Transverse colon (tissue), 4 donors: ENCODE measurements around the gene NPM1. TPM values are rescaled to one million over a fixed set of nuclear protein-coding genes. Genes with fewer than 3 reads are reported as not detected.

Source experiments
- DNase-seq: peaks from one replicate; pipeline ENCODE4 v3.0.0-alpha.2; 2019
- H3K27ac ChIP-seq, 4 donors: fragments of 200-600 bp; sonication (generic); 2 replicates each; pipeline ENCODE4 v1.5.1; 2016 to 2018; ENCODE audit warnings: inconsistent platforms in 4 of 4
- H3K27me3 ChIP-seq: fragments of 200-600 bp; sonication (generic); 2 replicates; pipeline ENCODE4 v1.5.1; 2017; ENCODE audit warnings: inconsistent platforms
- H3K36me3 ChIP-seq, 4 donors: fragments of 200-600 bp; sonication (generic); 2 replicates each; pipeline ENCODE4 v1.5.1; 2017 to 2019; ENCODE audit warnings: inconsistent platforms in 4 of 4
- H3K4me1 ChIP-seq, 4 donors: fragments of 200-600 bp; sonication (generic); 2 replicates each; pipeline ENCODE4 v1.5.1; 2017 to 2020; ENCODE audit warnings: inconsistent platforms in 4 of 4
- H3K4me3 ChIP-seq, 4 donors: fragments of 200-600 bp; sonication (generic); 1 replicate in 1 of 4; 2 replicates in 3 of 4; pipeline versions ENCODE4 v1.5.1 to v1.6.1; 2017 to 2019; ENCODE audit warnings: inconsistent platforms in 4 of 4
- H3K9me3 ChIP-seq, 2 donors: fragments of 200-600 bp; sonication (generic); 2 replicates each; pipeline ENCODE4 v1.5.1; 2017 to 2019; ENCODE audit warnings: inconsistent platforms in 2 of 2
- CTCF ChIP-seq, 5 experiments: fragments of 200-600 bp in 3 of 5; fragments of 450-650 bp in 2 of 5; sonication (generic) in 3 of 5; IDR thresholded peaks; 1 replicate in 2 of 5; 2 replicates in 3 of 5; pipeline ENCODE4 v1.5.1; 2016 to 2017; ENCODE audit warnings: antibody characterized with exemption in 5 of 5, inconsistent platforms in 3 of 5, mild to moderate bottlenecking in 2 of 5, moderate library complexity in 1 of 5
- EP300 ChIP-seq: sonication (generic); formaldehyde crosslinking; IDR thresholded peaks from one replicate; pipeline ENCODE4 v1.6.1; 2017; ENCODE audit warnings: antibody characterized with exemption, low read depth
- POLR2A ChIP-seq: fragments of 450-650 bp; IDR thresholded peaks from one replicate; pipeline ENCODE4 v1.6.1; 2016; ENCODE audit warnings: antibody characterized with exemption, mild to moderate bottlenecking, moderate library complexity
- POLR2AphosphoS5 ChIP-seq, 3 donors: sonication (generic); formaldehyde crosslinking; IDR thresholded peaks; one replicate each; pipeline ENCODE4 v1.6.1; 2016; ENCODE audit warnings: antibody characterized with exemption in 3 of 3
- WGBS, 2 donors: methylation state at CpG; one replicate each; pipeline ENCODE4 v1.1.5; 2018; ENCODE audit warnings: low coverage in 1 of 2; 5-methylcytosine and 5-hydroxymethylcytosine counted together
- in situ Hi-C, 4 donors: fragments of 200-750 bp; cut with MboI; loops; one replicate each; pipeline versions ENCODE4 v1.15.0 to v1.15.1; 2017; ENCODE audit warnings: low sequenced_read_pairs in 3 of 4, low pct_ligation_motif_present in 1 of 4, low pct_unique_long_range_greater_than_20kb in 1 of 4
- intact Hi-C: fragments of 100-400 bp; cut with DNase I; formaldehyde crosslinking; loops from one replicate; pipeline ENCODE4 v1.15.1; 2023; ENCODE audit warnings: low total_unique reads
- total RNA-seq, 4 donors: library from RNA; depleted of rRNA; stranded (reverse); fragments of >200 nt; gene quantifications; one replicate each; pipeline ENCODE4 v1.1.0, GENCODE V29; 2016

The NPM1 gene
- total RNA-seq, 4 donors from 2014 or later, result 279 to 2,349 (median 380) TPM

GRCh38 chr5:171442287-171443042 lies 54.8 kb downstream of the NPM1 start:
- no peak for TF ChIP-seq POLR2A
- no peak for TF ChIP-seq EP300
- no peak for TF ChIP-seq CTCF (IDR thresholded peaks at IDR 0.05)
- no peak for TF ChIP-seq POLR2AphosphoS5 (IDR thresholded peaks at IDR 0.05)
- Histone ChIP-seq H3K27ac (no peak overlapping the region), H3K36me3 (no peaks in the 10 kb centered on the region), H3K9me3 (no peaks in the 10 kb centered on the region), H3K4me1 (no peaks in the 10 kb centered on the region), H3K4me3 (no peak overlapping the region), H3K27me3 (no peaks in the 10 kb centered on the region)
- DNase-seq, result no peak
- intact Hi-C loops (no loop called here), in situ Hi-C loops (loop anchor here in 1 of 4 donors (25.0 kb wide), 1 partner anchor 445 kb away; no protein-coding TSS in a partner anchor)
- WGBS, 2 donors, result 59 to 67% methylated on average over 5 to 13 of the region's 13 CpGs

GRCh38 chr5:171444582-171444981 lies 56.9 kb downstream of the NPM1 start:
- TF ChIP-seq CTCF (IDR thresholded peaks at IDR 0.05), result no peak
- H3K36me3 ChIP-seq, result no peaks in the 10 kb centered on the region
- intact Hi-C loops (no loop called here), in situ Hi-C loops (loop anchor here in 1 of 4 donors (25.0 kb wide), 1 partner anchor 443 kb away; no protein-coding TSS in a partner anchor)
- H3K4me3 ChIP-seq, result no peak overlapping the region
- H3K9me3 ChIP-seq, result no peaks in the 10 kb centered on the region
- H3K27ac ChIP-seq, result no peak overlapping the region
- H3K27me3 ChIP-seq, result no peaks in the 10 kb centered on the region
- no peak for DNase-seq
- no peaks in the 10 kb centered on the region for H3K4me1 ChIP-seq
- 86 to 92% methylated on average over 6 to 12 of the region's 12 CpGs for WGBS, 2 donors

GRCh38 chr5:171445644-171446516 lies 58.2 kb downstream of the NPM1 start:
- TF ChIP-seq POLR2AphosphoS5 (IDR thresholded peaks at IDR 0.05) (no peak), POLR2A (no peak), CTCF (IDR thresholded peaks at IDR 0.05) (no peak), EP300 (no peak)
- in situ Hi-C loops, result loop anchor here in 1 of 4 donors (25.0 kb wide), 1 partner anchor 441 kb away; no protein-coding TSS in a partner anchor
- H3K4me3 ChIP-seq, result no peak overlapping the region
- DNase-seq, result no peak
- H3K4me1 ChIP-seq, result peaks cover 0 to 3% (median 2%) of the 10 kb centered on the region in 4 donors
- H3K9me3 ChIP-seq, result no peaks in the 10 kb centered on the region
- intact Hi-C loops, result no loop called here
- H3K36me3 ChIP-seq, result no peaks in the 10 kb centered on the region
- WGBS, 2 donors, result 79 to 80% methylated on average over 2 to 14 of the region's 14 CpGs
- no peak overlapping the region for H3K27ac ChIP-seq
- peaks cover 7% of the 10 kb centered on the region for H3K27me3 ChIP-seq

- H3K27me3 ChIP-seq, result peaks cover 16% of the 10 kb centered on the region
- no peak overlapping the region for H3K4me3 ChIP-seq
- DNase-seq, result no peak
- intact Hi-C loops, result no loop called here
- TF ChIP-seq POLR2A, result no peak
- TF ChIP-seq POLR2AphosphoS5 (IDR thresholded peaks at IDR 0.05), result no peak
- TF ChIP-seq EP300, result no peak
- no peak for TF ChIP-seq CTCF (IDR thresholded peaks at IDR 0.05)
- H3K9me3 ChIP-seq, result no peaks in the 10 kb centered on the region
- in situ Hi-C loops, result loop anchor here in 1 of 4 donors (25.0 kb wide), 1 partner anchor 440 kb away; no protein-coding TSS in a partner anchor
- no peak overlapping the region for H3K27ac ChIP-seq
- 71 to 91% methylated on average over 3 to 5 of the region's 5 CpGs for WGBS, 2 donors
- H3K36me3 ChIP-seq, result no peaks in the 10 kb centered on the region
- H3K4me1 ChIP-seq, result peaks cover 0 to 10% (median 6%) of the 10 kb centered on the region in 4 donors
Measured at GRCh38 chr5:171447226-171447625, 59.6 kb downstream of the NPM1 start.
